HG02588 (cell line): ENCODE results near the gene LRRC45.
"Not testable (repeated sequence)": the region's sequence is repeated elsewhere in the genome, so short reads cannot be mapped to it uniquely, and the experiment has no call there.

Experiments used
- ATAC-seq: cut with Tn5 transposase; IDR thresholded peaks from one replicate; pipeline ENCODE4 v1.9.1; 2021; ENCODE audit warnings: mild to moderate bottlenecking, moderate library complexity; ENCODE audit not compliant: unreplicated experiment

LRRC45 gene

GRCh38 chr17:82031885-82032627, 9.0 kb downstream of the LRRC45 start:
- no peak for ATAC-seq

GRCh38 chr17:82033359-82034085, 10.4 kb downstream of the LRRC45 start:
- ATAC-seq, result no peak

GRCh38 chr17:82034371-82035011, 11.4 kb downstream of the LRRC45 start:
- ATAC-seq, result no peak

- ATAC-seq, result no peak
These were observed 12.4 kb downstream of the LRRC45 start for GRCh38 chr17:82035488-82035887.

GRCh38 chr17:82035956-82036633, 13.0 kb downstream of the LRRC45 start:
- ATAC-seq, result no peak

- ATAC-seq, result no peak
These were observed 13.6 kb downstream of the LRRC45 start for GRCh38 chr17:82036634-82037091.

- ATAC-seq, result peak; percentile 81
These were observed 14.2 kb downstream of the LRRC45 start, which contains the start of gene DCXR for GRCh38 chr17:82037092-82037888. Gene DCXR (minus strand): TSS chr17:82037697. CDS start chr17:82037682, 15 bp downstream.

- ATAC-seq, result no peak
These were observed 14.7 kb downstream of the LRRC45 start for GRCh38 chr17:82037889-82038195.

- ATAC-seq, result not testable (repeated sequence)
These were observed 15.8 kb downstream of the LRRC45 start for GRCh38 chr17:82038796-82039409.

- ATAC-seq, result no peak
These were observed 16.7 kb downstream of the LRRC45 start for GRCh38 chr17:82039695-82040299.

GRCh38 chr17:82041144-82041814, 18.2 kb downstream of the LRRC45 start:
- ATAC-seq, result no peak

- no peak for ATAC-seq
These were observed 19.5 kb downstream of the LRRC45 start for GRCh38 chr17:82042649-82043048.

- ATAC-seq, result no peak
These were observed 20.4 kb downstream of the LRRC45 start for GRCh38 chr17:82043507-82043906.

GRCh38 chr17:82045936-82046484, 22.9 kb downstream of the LRRC45 start:
- no peak for ATAC-seq

GRCh38 chr17:82046903-82047302, 23.8 kb downstream of the LRRC45 start:
- no peak for ATAC-seq

GRCh38 chr17:82047379-82047778, 24.3 kb downstream of the LRRC45 start:
- ATAC-seq, result no peak

- ATAC-seq, result no peak
These were observed 24.9 kb downstream of the LRRC45 start for GRCh38 chr17:82047914-82048570.

GRCh38 chr17:82048571-82048971, 25.5 kb downstream of the LRRC45 start:
- no peak for ATAC-seq
